ENCODE measurements around the gene SFTPD. TPM values are rescaled to one million over a fixed set of nuclear protein-coding genes. Genes with fewer than 3 reads are reported as not detected.

SFTPD gene
- total RNA-seq (ENCODE audit: low replicate concordance): 0.15 TPM in 1 of 2 replicates, not detected in the other

DNA sequence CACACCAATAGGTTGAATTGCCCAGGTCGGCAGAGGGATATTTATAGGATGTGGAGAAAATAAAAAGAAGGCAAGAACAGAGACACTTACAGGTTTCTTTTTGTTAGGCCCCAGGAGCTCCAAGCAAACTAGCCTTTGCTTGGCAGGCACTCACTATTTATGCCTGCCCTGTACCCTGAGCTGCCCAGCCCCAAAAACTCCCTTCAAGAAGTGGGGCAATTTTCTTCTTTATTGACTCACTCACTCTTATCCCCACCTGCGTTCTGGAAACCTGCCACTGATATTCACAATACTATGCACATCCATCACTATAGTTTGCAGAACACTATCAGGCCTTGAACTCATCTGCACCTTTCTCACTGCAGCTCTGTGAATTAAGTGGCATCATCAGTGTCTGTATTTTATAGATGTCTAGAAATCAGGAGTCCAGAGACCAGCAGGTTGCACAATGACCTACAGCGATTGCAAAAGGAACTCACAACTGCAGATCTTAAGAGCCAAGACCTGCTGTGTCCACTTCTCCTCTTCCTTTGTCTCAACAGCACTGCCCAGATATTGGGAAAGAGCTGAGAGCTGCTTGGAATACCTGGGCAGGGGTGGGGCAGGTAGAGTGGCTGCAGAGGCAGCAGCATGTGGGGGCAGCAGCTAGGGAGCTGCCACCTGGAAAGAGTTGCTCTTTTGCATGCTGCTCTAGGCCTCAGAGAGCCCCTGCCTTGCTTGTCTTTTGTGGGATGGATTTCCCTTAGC, at the start of gene SFTPD:
Gene SFTPD (minus strand): TSS at position 130 of the 747 bp plus-strand sequence. CDS start 2,446 bp downstream, outside the sequence.

Other genes starting within 250 kb of the SFTPD start
- gene NUTM2B, start 245.9 kb downstream of the SFTPD start, total RNA-seq (ENCODE audit: low replicate concordance): 0.30 TPM in 1 of 2 replicates, not detected in the other
- under 0.01 TPM in 1 of 2 replicates, not detected in the other for gene NUTM2E, start 122.4 kb downstream of the SFTPD start, total RNA-seq (ENCODE audit: low replicate concordance)
- gene TMEM254, start 129.6 kb upstream of the SFTPD start, total RNA-seq (ENCODE audit: low replicate concordance): 2.5 and 5.7 TPM in 2 replicates
- 24.6 and 27.2 TPM in 2 replicates for gene PLAC9, start 183.6 kb upstream of the SFTPD start, total RNA-seq (ENCODE audit: low replicate concordance)